K562 (cell line): ENCODE measurements around the gene SPATA21. TPM values are rescaled to one million over a fixed set of nuclear protein-coding genes. Genes with fewer than 3 reads are reported as not detected.

Experiments used
- CCNT2 ChIP-seq: IDR thresholded peaks from 2 replicates; pipeline ENCODE4 v1.6.1; 2011; ENCODE audit warnings: borderline replicate concordance, low read depth, mild to moderate bottlenecking, moderate library complexity, mixed read lengths, low read length; ENCODE audit not compliant: insufficient read length; ENCODE audit errors: extremely low read depth
- CREBBP ChIP-seq: IDR thresholded peaks from one replicate; pipeline ENCODE4 v1.6.1; 2012; ENCODE audit warnings: low read depth, mild to moderate bottlenecking, control low read depth, inconsistent platforms, low read length
- DDX20 ChIP-seq: fragments of 450-650 bp; IDR thresholded peaks from 2 replicates; pipeline ENCODE4 v1.6.1; 2016; ENCODE audit warnings: missing genetic modification characterization, low read depth, mild to moderate bottlenecking, missing compliant biosample characterization, moderate library complexity
- DIDO1 ChIP-seq: fragments of 450-650 bp; IDR thresholded peaks from 2 replicates; pipeline ENCODE4 v1.6.1; 2016; ENCODE audit warnings: low read depth, missing biosample characterization, missing genetic modification characterization
- EP400 ChIP-seq: fragments of 450-650 bp; IDR thresholded peaks from 2 replicates; pipeline ENCODE4 v1.6.1; 2017; ENCODE audit warnings: antibody characterized with exemption, mild to moderate bottlenecking, moderate library complexity
- EZH2 ChIP-seq: IDR thresholded peaks from 2 replicates; pipeline ENCODE4 v1.6.1; 2012; ENCODE audit warnings: low read depth, mild to moderate bottlenecking, inconsistent platforms, low read length, borderline replicate concordance
- FOXA1 ChIP-seq: fragments of 450-650 bp; IDR thresholded peaks from 2 replicates; pipeline ENCODE4 v1.6.1; 2016; ENCODE audit warnings: mild to moderate bottlenecking, borderline replicate concordance
- GABPA ChIP-seq: fragments of 200-800 bp; sonication (Bioruptor generic); conservative IDR thresholded peaks from 2 replicates; pipeline ENCODE4 v1.6.1; 2016; ENCODE audit warnings: low read depth, missing genetic modification characterization, missing compliant biosample characterization
- HDAC3 ChIP-seq: fragments of 450-650 bp; IDR thresholded peaks from 2 replicates; pipeline ENCODE4 v1.6.1; 2018; ENCODE audit warnings: borderline replicate concordance, mild to moderate bottlenecking, moderate library complexity; ENCODE audit not compliant: partially characterized antibody
- HDAC8 ChIP-seq: fragments of 450-650 bp; IDR thresholded peaks from 2 replicates; pipeline ENCODE4 v1.6.1; 2016; ENCODE audit warnings: mild to moderate bottlenecking, missing genetic modification characterization, moderate library complexity, missing compliant biosample characterization
- KLF1 ChIP-seq: fragments of 450-650 bp; IDR thresholded peaks from 2 replicates; pipeline ENCODE4 v1.6.1; 2016; ENCODE audit warnings: missing genetic modification characterization, missing compliant biosample characterization
- LARP7 ChIP-seq: fragments of 450-650 bp; IDR thresholded peaks from 2 replicates; pipeline ENCODE4 v1.6.1; 2016
- LCOR ChIP-seq: sonication (generic); formaldehyde crosslinking; IDR thresholded peaks from 2 replicates; pipeline ENCODE4 v1.8.0; 2022; ENCODE audit warnings: mild to moderate bottlenecking, missing genetic modification reagents
- MAFG ChIP-seq: fragments of 450-650 bp; conservative IDR thresholded peaks from 2 replicates; pipeline ENCODE4 v1.6.1; 2016; ENCODE audit warnings: missing genetic modification characterization, missing compliant biosample characterization
- MECOM ChIP-seq: fragments of 250-450 bp; sonication (Bioruptor Pico); IDR thresholded peaks from 2 replicates; pipeline ENCODE4 v1.8.0; 2022; ENCODE audit warnings: inconsistent platforms
- NR2F6 ChIP-seq: fragments of 450-650 bp; formaldehyde crosslinking; IDR thresholded peaks from 2 replicates; pipeline ENCODE4 v1.4.0; 2020; ENCODE audit warnings: mild to moderate bottlenecking
- PML ChIP-seq: IDR thresholded peaks from 2 replicates; pipeline ENCODE4 v1.6.1; 2012; ENCODE audit warnings: low read length, inconsistent platforms
- PYGO2 ChIP-seq: fragments of 450-650 bp; IDR thresholded peaks from 2 replicates; pipeline ENCODE4 v1.6.1; 2016; ENCODE audit warnings: mild to moderate bottlenecking, missing genetic modification characterization, moderate library complexity, missing compliant biosample characterization
- RBM22 ChIP-seq: fragments of 200-400 bp; formaldehyde crosslinking; IDR thresholded peaks from 2 replicates; pipeline ENCODE4 v1.6.1; 2018; ENCODE audit warnings: low read length, low read depth; ENCODE audit not compliant: poor library complexity, severe bottlenecking
- SAP30 ChIP-seq: fragments of 200-600 bp; sonication (generic); IDR thresholded peaks from 2 replicates; pipeline ENCODE4 v1.6.1; 2012; ENCODE audit warnings: borderline replicate concordance, low read depth, mild to moderate bottlenecking, moderate library complexity, low read length, control low read depth, inconsistent platforms; ENCODE audit not compliant: insufficient read depth, poor library complexity, severe bottlenecking
- SNAPC5 ChIP-seq: fragments of 250-450 bp; sonication (Bioruptor Pico); IDR thresholded peaks from 2 replicates; pipeline ENCODE4 v1.8.0; 2021; ENCODE audit warnings: moderate library complexity, mild to moderate bottlenecking, inconsistent platforms
- SREBF1 ChIP-seq: fragments of 150-350 bp; IDR thresholded peaks from 2 replicates; pipeline ENCODE4 v1.6.1; 2014; ENCODE audit warnings: antibody characterized with exemption, low read depth, low read length, borderline replicate concordance
- THAP7 ChIP-seq: fragments of 250-450 bp; sonication (Bioruptor Pico); IDR thresholded peaks from 2 replicates; pipeline ENCODE4 v1.5.0; 2021
- THRB ChIP-seq: fragments of 450-650 bp; formaldehyde crosslinking; conservative IDR thresholded peaks from 2 replicates; pipeline ENCODE4 v1.4.0; 2022; ENCODE audit warnings: mild to moderate bottlenecking, missing genetic modification characterization
- YBX1 ChIP-seq: fragments of 450-650 bp; IDR thresholded peaks from 2 replicates; pipeline ENCODE4 v1.7.1; 2016; ENCODE audit warnings: mild to moderate bottlenecking
- ZNF140 ChIP-seq: fragments of 250-450 bp; sonication (Bioruptor Pico); IDR thresholded peaks from 2 replicates; pipeline ENCODE4 v1.8.0; 2021; ENCODE audit warnings: moderate library complexity, mild to moderate bottlenecking, inconsistent platforms
- ZNF551 ChIP-seq: fragments of 250-450 bp; sonication (Bioruptor Pico); IDR thresholded peaks from 2 replicates; pipeline ENCODE4 v1.5.0; 2021; ENCODE audit warnings: mild to moderate bottlenecking, moderate library complexity
- ZNF76 ChIP-seq: fragments of 250-450 bp; sonication (Bioruptor Pico); IDR thresholded peaks from 2 replicates; pipeline ENCODE4 v1.4.0; 2020; ENCODE audit warnings: mild to moderate bottlenecking, moderate library complexity, borderline replicate concordance
- polyA plus RNA-seq, 8 experiments: library from polyadenylated mRNA; depleted of rRNA in 4 of 8; stranded (reverse) in 5 of 8; unstranded in 3 of 8; fragments of >200 nt; fragmentation: Nextera tagmentation in 2 of 8; fragmentation: Illumina TruSeq in 1 of 8; extraction: Ambion mirVana in 2 of 8; extraction: Trizol in 1 of 8; gene quantifications; 2 replicates each; pipeline versions ENCODE4 v1.2.1 to v1.2.3, GENCODE V29; 2011 to 2014; ENCODE audit warnings: inconsistent platforms in 1 of 8, missing spikeins in 1 of 8
- total RNA-seq, 7 experiments: library from RNA; depleted of rRNA in 6 of 7; stranded (reverse); fragments of >200 nt in 6 of 7; fragmentation: Illumina TruSeq in 2 of 7; extraction: Trizol in 2 of 7; gene quantifications; 2 replicates each; pipeline versions ENCODE4 v1.2.1 to v1.2.3, GENCODE V29; 2011 to 2021; ENCODE audit warnings: low replicate concordance in 1 of 7

Gene SPATA21
- total and polyA plus RNA-seq, 9 of the 15 experiments (the other 6 are each of a cell fraction or from before 2014, with no cell fraction given): 0.10 to 0.36 (median 0.13) TPM; not detected in 3

GRCh38 chr1:16367258-16367967, 69.8 kb downstream of the SPATA21 start (continued):
- TF ChIP-seq FOXA1 (no peak), LCOR (no peak; the same call in 1 of the 2 replicates), PML (peak; percentile 68; the same call in 1 of the 2 replicates), DDX20 (no peak), EP400 (peak; percentile 90), CREBBP (no peak), THRB (CRISPR knock-in tag) (peak; percentile 62; the same call in 1 of the 2 replicates), EZH2 (no peak), YBX1 (no peak), MAFG (tag) (no peak), GABPA (tag) (no peak), CCNT2 (peak; percentile 68), MECOM (CRISPR knock-in tag) (no peak), SNAPC5 (CRISPR knock-in tag) (no peak), ZNF551 (no peak), LARP7 (no peak; the same call in 1 of the 2 replicates), SREBF1 (no peak), NR2F6 (CRISPR knock-in tag) (no peak), THAP7 (CRISPR knock-in tag) (peak; percentile 66; the same call in 1 of the 2 replicates), PYGO2 (tag) (no peak), KLF1 (tag) (0 out of 2 replicates have a peak, but pooled peaks have one; percentile 12), HDAC8 (no peak), DIDO1 (tag) (no peak), SAP30 (peak; percentile 23), ZNF76 (CRISPR knock-in tag) (no peak; the same call in 1 of the 2 replicates), ZNF140 (CRISPR knock-in tag) (no peak), RBM22 (peak; percentile 54), HDAC3 (peak; percentile 14)
